ENCODE results near the gene TET3.

Gene TET3

DNA sequence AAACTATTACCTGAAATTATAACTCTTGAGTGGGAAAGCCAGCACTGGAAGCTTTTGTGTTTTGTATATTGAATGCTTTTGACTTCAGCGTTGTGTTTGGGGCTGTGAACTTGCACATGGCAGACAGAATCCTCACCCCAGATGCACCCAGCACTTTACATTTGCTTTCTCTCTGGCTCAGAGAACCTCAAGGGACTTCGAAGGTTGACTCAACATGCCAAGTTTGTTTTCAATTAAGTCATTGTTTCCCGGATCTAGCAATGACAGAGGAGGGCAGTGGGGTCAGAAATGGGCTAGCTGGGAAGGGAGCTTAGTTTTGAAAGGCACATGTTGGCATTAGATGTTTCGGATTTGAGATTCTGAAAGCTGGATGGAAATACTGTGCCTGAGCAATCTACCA lies 22.4 kb downstream of the TET3 start:
- DNase-seq, result no peak

- DNase-seq, result no peak
These were observed 23.0 kb downstream of the TET3 start for GRCh38 chr2:74007711-74008110.

DNA sequence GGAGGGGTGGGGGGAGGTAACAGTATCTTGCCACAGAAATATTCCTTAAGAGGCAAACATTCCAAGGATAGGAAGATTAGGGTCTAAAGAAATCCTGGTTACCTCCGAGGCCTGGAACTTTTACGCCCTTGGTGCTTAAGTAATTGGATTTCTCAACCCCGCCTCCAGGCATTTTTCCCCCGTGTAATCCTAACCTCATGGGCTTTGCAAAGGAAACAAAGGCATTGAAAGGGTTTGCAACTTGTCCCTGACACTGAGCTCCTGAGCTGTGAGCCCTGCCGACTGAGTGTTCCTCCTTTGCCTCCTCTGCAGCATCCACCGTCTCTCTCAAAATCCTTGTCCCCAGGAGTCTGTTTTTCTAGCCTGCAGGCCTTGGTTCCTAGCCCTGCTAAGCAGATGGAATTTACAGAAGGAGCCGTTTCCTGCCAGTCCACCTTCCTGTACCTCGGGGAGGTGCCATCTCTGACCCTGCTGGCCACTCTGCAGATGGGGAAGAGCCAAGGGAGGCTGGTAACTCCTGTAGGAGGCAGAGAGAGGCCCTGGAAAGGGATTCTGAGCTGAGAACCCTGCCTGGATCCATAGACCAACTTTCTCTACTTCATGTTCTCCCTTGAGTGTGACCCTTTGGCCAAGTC lies 24.2 kb downstream of the TET3 start:
- DNase-seq, result no peak

DNA sequence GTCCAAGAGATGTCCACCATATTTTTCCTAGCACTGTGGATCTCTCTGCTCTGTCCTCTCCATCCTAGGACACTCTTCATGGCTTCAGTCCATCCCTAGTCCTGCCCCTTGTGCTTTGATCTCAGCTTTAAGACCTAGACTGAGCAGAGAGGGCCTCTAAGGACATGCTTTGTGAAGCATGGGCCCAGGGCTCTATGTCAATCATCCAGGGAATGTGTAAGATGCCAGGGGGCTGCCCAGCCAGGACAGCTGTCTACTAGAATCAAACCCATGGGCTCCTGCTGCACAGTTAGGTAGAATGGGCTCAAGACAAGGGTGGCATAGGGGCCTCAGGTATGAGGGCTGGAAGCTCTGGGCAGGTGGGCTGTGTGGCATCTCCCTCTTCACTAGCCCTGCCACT lies 24.9 kb downstream of the TET3 start:
- DNase-seq, result no peak

GRCh38 chr2:74010087-74010541 lies 25.4 kb downstream of the TET3 start:
- DNase-seq, result no peak

- DNase-seq, result no peak
These were observed 26.5 kb downstream of the TET3 start for GRCh38 chr2:74011246-74011645.

DNA sequence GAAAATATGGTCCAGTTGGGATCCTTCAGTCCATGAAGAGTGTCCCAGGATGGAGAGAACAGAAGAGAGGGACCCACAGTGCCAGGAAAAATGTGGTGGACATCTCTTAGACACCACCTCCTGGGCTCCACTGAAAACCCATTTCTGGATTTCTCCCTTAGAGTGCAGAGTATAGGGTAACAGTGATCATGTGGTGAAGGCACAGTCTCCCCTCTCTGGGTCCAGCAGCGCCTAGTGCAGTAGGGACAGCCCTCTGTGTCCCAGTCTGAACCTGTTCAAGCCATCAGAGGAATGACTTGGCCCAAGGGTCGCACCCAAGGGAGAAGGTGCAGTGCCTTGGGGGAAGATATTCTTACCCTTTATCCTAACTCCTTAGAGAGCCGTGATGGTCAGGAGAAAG lies 30.1 kb downstream of the TET3 start:
- no peak for DNase-seq

GRCh38 chr2:74017223-74017622 lies 32.5 kb downstream of the TET3 start:
- no peak for DNase-seq

- no peak for DNase-seq
These were observed 34.8 kb downstream of the TET3 start for GRCh38 chr2:74019516-74019915.

DNA sequence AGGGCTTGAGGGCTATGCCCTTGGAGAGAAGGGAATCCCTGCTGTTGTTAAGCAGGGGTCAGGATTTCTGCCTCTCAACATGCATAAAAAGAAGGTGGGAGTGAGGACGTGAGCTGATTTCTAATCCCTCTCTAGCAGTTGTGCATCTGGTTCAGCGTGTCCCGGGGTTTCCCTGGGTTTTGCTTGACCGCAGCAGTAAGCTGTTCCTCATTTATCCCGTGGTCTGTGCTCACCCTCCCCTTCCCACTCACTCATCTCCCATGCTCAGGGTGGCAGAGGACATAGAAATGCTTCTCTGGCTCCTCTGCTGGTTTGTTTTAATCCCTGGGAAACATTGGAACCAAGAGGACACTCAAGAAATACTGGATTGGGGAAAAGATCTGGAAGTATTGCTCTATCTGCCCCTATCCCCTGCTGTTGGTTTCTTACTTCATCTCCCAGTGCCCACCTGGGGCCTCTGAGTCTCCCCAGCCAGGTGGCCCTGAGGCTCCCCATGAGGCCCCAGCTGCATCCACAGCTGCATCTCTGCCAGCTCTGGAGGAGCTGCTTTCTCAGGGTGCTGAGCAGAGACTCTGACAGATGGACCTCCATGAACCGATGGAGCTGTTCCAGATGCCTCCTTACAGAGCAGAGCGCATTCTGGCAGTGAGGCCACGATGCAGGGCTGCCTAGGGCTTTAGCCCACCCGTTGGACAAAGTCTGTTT lies 36.1 kb downstream of the TET3 start:
- no peak for DNase-seq

- no peak for DNase-seq
These were observed 36.7 kb downstream of the TET3 start for GRCh38 chr2:74021407-74021755.

DNA sequence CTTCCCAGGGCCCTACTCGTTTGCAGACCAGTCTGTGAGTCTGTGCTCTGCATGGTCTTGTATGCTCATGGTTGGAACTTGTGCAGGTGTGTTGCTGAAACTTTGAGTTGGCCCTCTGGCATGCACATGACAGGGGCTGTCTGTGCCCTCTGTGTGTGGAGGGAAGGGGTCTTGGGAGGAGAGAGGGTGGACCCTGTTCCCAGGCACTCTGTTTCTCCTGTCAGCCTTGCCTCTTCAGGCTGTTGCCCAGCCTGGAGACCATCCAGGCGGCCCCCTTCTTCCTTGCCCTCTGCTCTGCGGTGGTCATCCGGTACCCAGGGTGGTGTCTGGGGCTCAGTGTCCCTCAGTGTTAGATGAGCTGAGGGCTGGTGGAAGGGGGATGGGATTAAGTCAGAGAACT lies 39.5 kb downstream of the TET3 start:
- DNase-seq, result no peak

DNA sequence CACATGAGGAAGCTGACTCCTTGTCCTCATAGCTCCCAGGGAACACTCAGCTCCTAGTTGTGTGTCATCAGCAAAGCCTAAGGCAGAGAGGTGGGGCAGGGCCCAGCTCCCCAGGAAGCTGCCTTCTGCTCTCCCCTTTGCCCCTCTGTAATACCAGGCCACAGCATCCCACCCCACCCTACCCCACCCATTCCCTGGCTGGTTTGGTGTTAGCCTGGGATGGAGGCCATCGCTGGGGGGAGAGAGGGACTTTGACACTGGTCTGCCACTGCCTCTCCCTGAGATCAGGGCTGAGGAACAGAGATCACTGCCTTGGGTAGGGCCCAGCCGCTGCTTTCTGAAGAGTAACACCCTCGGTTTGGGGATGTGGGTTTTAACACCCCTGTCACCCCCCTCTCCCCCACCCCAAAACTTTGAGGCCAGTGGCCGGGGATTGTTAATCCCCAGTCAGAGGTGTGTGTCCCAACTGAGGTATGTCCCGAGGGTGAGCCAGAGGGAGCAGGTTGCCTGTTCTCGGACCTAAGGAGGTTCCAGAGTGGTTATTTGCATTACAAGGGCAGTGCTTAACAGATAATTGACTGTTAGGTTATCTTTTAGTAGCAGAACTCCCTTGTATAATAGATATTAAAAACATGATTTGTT lies 41.4 kb downstream of the TET3 start:
- peak; percentile 15 for DNase-seq

GRCh38 chr2:74026687-74027241 lies 42.1 kb downstream of the TET3 start:
- DNase-seq, result no peak

- no peak for DNase-seq
These were observed 42.8 kb downstream of the TET3 start for GRCh38 chr2:74027496-74027895.

DNA sequence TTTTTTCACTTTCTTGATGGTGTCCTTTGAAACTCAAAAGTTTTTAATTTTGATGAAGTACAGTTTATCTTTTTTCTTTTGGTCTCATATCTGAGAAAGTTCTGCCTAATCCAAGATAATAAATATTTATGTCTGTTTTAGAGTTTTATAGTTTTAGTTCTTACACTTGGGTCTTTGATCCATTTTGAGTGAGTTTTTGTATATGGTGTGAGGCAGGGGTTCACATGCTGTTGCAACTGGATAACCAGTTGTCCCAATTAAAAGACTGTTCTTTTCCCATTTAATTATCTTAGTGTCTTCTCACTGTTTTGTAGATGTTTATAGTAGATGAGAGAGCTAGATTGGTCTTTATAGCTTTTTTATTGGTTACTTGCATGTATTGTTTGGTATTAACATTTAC lies 43.6 kb downstream of the TET3 start:
- DNase-seq, result no peak

DNA sequence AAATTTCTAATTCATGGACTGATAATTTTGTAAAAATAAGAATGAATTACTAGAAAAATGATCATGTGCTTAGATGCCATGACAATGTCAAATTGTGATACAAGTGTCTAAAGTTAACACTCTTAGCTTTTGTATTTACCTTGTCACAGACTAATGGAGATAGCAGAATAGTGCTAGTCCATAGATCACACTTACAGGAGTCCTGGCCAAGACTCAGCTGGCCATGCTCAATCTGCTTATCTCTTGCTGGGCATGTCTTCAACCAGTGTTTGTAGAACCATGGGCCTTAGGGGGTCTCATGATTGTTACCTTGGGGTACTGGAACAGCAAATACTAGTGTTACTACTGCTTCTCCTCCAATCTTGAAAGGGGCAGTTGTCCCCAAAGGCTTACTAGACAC lies 44.0 kb downstream of the TET3 start:
- no peak for DNase-seq

GRCh38 chr2:74029714-74030397 lies 45.1 kb downstream of the TET3 start:
- DNase-seq, result no peak

DNA sequence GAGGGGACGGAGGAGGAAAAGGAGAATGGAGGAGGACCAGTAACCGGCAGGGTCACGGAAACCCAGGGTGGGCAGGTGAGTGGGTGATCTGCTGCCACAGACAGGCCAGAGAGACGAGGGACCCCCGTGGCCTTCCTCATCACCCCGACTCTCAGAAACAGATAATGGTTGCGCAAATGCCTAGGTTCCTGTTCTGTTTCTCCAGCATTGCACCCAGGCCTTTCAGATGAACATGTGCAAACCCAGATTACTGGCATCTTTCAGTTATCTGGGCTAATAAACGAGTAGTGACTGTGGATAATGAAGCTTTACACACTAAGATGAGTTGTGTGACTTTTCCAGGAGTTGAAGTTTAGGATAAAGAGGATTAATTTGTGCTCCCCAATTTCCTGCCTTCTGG lies 46.5 kb downstream of the TET3 start:
- no peak for DNase-seq

DNA sequence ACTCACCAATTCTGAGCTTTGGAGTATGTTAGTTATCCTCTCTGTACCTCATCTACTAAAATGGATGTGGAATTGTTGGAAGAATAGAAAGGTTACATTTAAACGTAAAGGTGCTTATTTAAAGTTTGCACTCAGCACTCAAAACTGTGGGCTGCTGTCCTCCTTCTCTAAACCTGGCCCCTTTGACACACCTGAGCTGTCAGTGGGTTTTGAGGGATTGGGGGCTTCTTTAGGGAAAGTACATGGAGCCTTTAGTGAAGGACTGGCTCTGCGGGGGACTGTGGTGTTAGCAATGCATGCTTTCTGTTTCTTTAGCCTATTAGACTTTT lies 47.2 kb downstream of the TET3 start:
- no peak for DNase-seq

GRCh38 chr2:74033375-74033774 lies 48.7 kb downstream of the TET3 start:
- DNase-seq, result no peak

Measured in NCI-H526 treated with DMSO at 0.1 percent for 48 hours (cell line).